Ovary (tissue), 3 donors: Measurements from ENCODE around the gene RASA2.

Experiments
- POLR2A ChIP-seq: fragments of 450-650 bp; IDR thresholded peaks from one replicate; pipeline ENCODE4 v1.6.1; 2017; ENCODE audit warnings: antibody characterized with exemption, mild to moderate bottlenecking, moderate library complexity
- TF ChIP-seq, protein P1 (sequence below), 3 donors: fragments of 450-650 bp in 2 of 3; fragments of 200-600 bp in 1 of 3; IDR thresholded peaks; one replicate each; pipeline versions ENCODE4 v1.5.1 to v1.8.0; 2016 to 2022; ENCODE audit warnings: antibody characterized with exemption in 3 of 3, mild to moderate bottlenecking in 1 of 3
- donor health status: DM: no; HTN: no; CAD: no.

GRCh38 chr3:141644931-141645330 lies 158.1 kb downstream of the RASA2 start:
- TF ChIP-seq, protein P1, sequence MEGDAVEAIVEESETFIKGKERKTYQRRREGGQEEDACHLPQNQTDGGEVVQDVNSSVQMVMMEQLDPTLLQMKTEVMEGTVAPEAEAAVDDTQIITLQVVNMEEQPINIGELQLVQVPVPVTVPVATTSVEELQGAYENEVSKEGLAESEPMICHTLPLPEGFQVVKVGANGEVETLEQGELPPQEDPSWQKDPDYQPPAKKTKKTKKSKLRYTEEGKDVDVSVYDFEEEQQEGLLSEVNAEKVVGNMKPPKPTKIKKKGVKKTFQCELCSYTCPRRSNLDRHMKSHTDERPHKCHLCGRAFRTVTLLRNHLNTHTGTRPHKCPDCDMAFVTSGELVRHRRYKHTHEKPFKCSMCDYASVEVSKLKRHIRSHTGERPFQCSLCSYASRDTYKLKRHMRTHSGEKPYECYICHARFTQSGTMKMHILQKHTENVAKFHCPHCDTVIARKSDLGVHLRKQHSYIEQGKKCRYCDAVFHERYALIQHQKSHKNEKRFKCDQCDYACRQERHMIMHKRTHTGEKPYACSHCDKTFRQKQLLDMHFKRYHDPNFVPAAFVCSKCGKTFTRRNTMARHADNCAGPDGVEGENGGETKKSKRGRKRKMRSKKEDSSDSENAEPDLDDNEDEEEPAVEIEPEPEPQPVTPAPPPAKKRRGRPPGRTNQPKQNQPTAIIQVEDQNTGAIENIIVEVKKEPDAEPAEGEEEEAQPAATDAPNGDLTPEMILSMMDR (IDR thresholded peaks at IDR 0.05), result no peak
- no peak for TF ChIP-seq POLR2A
